ENCODE results near the gene ATF7IP.

DNA sequence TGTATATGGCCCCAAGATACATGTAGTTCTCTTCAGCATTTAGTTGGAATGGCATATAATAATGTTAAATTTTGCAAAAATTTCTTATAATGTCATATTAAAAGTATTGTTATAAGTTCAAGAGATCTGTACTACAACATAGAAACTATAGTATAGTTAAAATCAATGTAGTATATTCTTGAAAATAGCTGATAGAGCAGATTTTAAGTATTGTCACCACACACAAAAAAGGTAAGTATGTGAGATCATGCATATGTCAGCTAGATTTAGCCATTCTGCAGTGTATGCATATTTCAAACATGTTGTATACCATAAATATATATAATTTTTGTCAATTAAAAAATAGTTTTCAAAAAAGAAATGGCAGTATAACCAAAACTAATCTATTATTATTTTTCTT is 115.7 kb downstream of the ATF7IP start:
- TF ChIP-seq, protein P1, sequence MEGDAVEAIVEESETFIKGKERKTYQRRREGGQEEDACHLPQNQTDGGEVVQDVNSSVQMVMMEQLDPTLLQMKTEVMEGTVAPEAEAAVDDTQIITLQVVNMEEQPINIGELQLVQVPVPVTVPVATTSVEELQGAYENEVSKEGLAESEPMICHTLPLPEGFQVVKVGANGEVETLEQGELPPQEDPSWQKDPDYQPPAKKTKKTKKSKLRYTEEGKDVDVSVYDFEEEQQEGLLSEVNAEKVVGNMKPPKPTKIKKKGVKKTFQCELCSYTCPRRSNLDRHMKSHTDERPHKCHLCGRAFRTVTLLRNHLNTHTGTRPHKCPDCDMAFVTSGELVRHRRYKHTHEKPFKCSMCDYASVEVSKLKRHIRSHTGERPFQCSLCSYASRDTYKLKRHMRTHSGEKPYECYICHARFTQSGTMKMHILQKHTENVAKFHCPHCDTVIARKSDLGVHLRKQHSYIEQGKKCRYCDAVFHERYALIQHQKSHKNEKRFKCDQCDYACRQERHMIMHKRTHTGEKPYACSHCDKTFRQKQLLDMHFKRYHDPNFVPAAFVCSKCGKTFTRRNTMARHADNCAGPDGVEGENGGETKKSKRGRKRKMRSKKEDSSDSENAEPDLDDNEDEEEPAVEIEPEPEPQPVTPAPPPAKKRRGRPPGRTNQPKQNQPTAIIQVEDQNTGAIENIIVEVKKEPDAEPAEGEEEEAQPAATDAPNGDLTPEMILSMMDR (IDR thresholded peaks at IDR 0.05 in 8 of 11, conservative IDR thresholded peaks at IDR 0.05 in 3 of 11): no peak
- TF ChIP-seq POLR2A (IDR thresholded peaks at IDR 0.05) (no peak), POLR2AphosphoS5 (IDR thresholded peaks at IDR 0.05) (no peak)
